Common myeloid progenitor, CD34-positive (primary cell): ENCODE measurements around the gene ZNF592.

Source experiments
- CTCF ChIA-PET: fragments of 350-600 bp; sonication (Branson Sonifier 250); formaldehyde crosslinking; loops from one replicate; lab custom pipeline; 2021; ENCODE audit warnings: antibody characterized with exemption; lab: Charles Lee
- POLR2A ChIA-PET: fragments of 350-600 bp; sonication (Branson Sonifier 250); formaldehyde crosslinking; loops from one replicate; lab custom pipeline; 2021; ENCODE audit warnings: antibody characterized with exemption; lab: Charles Lee
- DNase-seq, 3 donors: peaks; one replicate each; pipeline versions ENCODE4 v3.0.0 to v3.0.0-alpha.2; 2013
- H3K27ac ChIP-seq, 2 experiments: 1 replicate in 1 of 2; 2 replicates in 1 of 2; pipeline ENCODE4 v1.7.0; 2013; ENCODE audit warnings: inconsistent platforms in 2 of 2, low read length in 2 of 2, mild to moderate bottlenecking in 2 of 2, low read depth in 1 of 2, moderate library complexity in 1 of 2; ENCODE audit not compliant: severe bottlenecking in 2 of 2, insufficient read depth in 1 of 2, poor library complexity in 1 of 2
- H3K27me3 ChIP-seq, 5 experiments: replicated peaks in 2 of 5; 1 replicate in 3 of 5; 2 replicates in 2 of 5; pipeline versions ENCODE4 v1.6.1 to v1.7.0; 2013; ENCODE audit warnings: low read length in 4 of 5, mild to moderate bottlenecking in 2 of 5, moderate library complexity in 2 of 5, inconsistent platforms in 1 of 5; ENCODE audit not compliant: insufficient read depth in 5 of 5, control insufficient read depth in 4 of 5
- H3K36me3 ChIP-seq, 4 experiments: 1 replicate in 2 of 4; 2 replicates in 2 of 4; pipeline versions ENCODE4 v1.6.1 to v1.7.0; 2013; ENCODE audit warnings: low read length in 3 of 4, control low read depth in 1 of 4, mild to moderate bottlenecking in 1 of 4; ENCODE audit not compliant: control insufficient read depth in 4 of 4, insufficient read depth in 4 of 4
- H3K4me1 ChIP-seq, 4 experiments: 1 replicate in 3 of 4; 2 replicates in 1 of 4; pipeline versions ENCODE4 v1.6.1 to v1.7.1; 2013; ENCODE audit warnings: low read length in 3 of 4, mild to moderate bottlenecking in 3 of 4, control low read depth in 1 of 4, inconsistent platforms in 1 of 4, moderate library complexity in 1 of 4; ENCODE audit not compliant: control insufficient read depth in 4 of 4, insufficient read depth in 4 of 4; ENCODE audit errors: control extremely low read depth in 1 of 4
- H3K4me3 ChIP-seq, 7 experiments: 1 replicate in 4 of 7; 2 replicates in 3 of 7; pipeline versions ENCODE4 v1.5.1 to v1.7.0; 2013; ENCODE audit warnings: mild to moderate bottlenecking in 7 of 7, low read length in 6 of 7, moderate library complexity in 6 of 7, inconsistent platforms in 2 of 7, low read depth in 2 of 7, control low read depth in 1 of 7; ENCODE audit not compliant: insufficient read depth in 4 of 7, control insufficient read depth in 1 of 7; ENCODE audit errors: extremely low read depth in 1 of 7
- H3K9me3 ChIP-seq, 5 experiments: 1 replicate in 4 of 5; 2 replicates in 1 of 5; pipeline versions ENCODE4 v1.6.1 to v1.7.1; 2013; ENCODE audit warnings: low read length in 4 of 5, mild to moderate bottlenecking in 2 of 5, inconsistent platforms in 1 of 5, low read depth in 1 of 5, moderate library complexity in 1 of 5; ENCODE audit not compliant: control insufficient read depth in 4 of 5, insufficient read depth in 2 of 5; ENCODE audit errors: control extremely low read depth in 1 of 5
- WGBS: methylation state at CpG from one replicate; pipeline ENCODE4 v1.1.5; 2013; ENCODE audit not compliant: insufficient coverage; 5-methylcytosine and 5-hydroxymethylcytosine counted together

ZNF592 gene

DNA sequence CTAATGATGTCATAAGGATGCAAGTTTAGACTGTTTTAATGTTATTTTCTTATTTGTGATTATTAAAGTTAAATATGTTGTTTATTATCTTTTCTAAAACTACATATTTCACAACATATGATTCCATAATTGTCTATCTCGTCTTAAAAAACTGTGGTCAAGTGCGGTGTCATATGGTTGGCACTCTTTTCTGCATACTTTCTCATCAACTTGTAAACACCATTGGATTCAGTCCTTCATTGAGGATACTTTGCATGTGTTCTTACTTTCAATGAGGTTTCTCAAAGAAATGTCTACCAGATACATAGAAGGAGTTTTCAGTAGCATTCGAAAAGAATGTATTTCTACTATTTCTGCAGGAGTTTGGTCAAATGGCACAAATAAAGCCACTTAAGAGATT lies 46.8 kb downstream of the ZNF592 start:
- POLR2A ChIA-PET: no interaction called here
- Histone ChIP-seq H3K4me1 (no peaks in the 10 kb centered on the region), H3K4me3 (no peak overlapping the region), H3K9me3 (no peaks in the 10 kb centered on the region), H3K27me3 (no peaks in the 10 kb centered on the region), H3K36me3 (peaks cover 15 to 76% (median 60%) of the 10 kb centered on the region in 4 experiments), H3K27ac (no peak overlapping the region)
- CTCF ChIA-PET: no interaction called here
- WGBS: 100% methylated on average over 2 of the region's 3 CpGs
- DNase-seq: no peak

DNA sequence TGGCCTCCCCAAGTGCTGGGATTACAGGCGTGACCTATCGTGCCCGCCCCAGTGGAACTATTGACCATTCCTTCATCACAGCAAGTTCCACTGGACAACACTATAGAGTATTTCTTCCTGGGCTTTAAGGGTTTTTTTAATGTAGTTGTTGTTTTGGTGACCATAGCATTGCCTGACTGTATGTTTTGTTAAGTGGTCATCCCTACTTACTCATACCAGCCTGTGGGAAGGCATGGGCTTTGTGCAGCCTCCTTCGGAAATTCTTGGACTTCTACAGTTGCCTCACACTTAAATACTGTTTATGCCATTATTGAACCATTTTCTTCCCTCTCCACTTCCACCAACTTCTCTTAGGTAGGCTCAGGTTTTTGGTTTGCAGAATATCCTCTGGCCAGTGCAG lies 48.8 kb downstream of the ZNF592 start:
- Histone ChIP-seq H3K27ac (no peak overlapping the region), H3K4me3 (no peak overlapping the region), H3K9me3 (no peaks in the 10 kb centered on the region), H3K4me1 (no peaks in the 10 kb centered on the region), H3K36me3 (peaks cover 8 to 72% (median 62%) of the 10 kb centered on the region in 4 experiments), H3K27me3 (no peaks in the 10 kb centered on the region)
- 100% methylated on average over 3 of the region's 4 CpGs for WGBS
- ChIA-PET CTCF (no interaction called here), POLR2A (no interaction called here)
- no peak for DNase-seq

- WGBS: 100% methylated on average over 3 of the region's 3 CpGs
- Histone ChIP-seq H3K9me3 (no peaks in the 10 kb centered on the region), H3K36me3 (peaks cover 8 to 71% (median 59%) of the 10 kb centered on the region in 4 experiments), H3K27me3 (no peaks in the 10 kb centered on the region), H3K4me1 (no peaks in the 10 kb centered on the region), H3K4me3 (no peak overlapping the region), H3K27ac (no peak overlapping the region)
- ChIA-PET POLR2A (no interaction called here), CTCF (no interaction called here)
- no peak for DNase-seq
Observed at GRCh38 chr15:84797801-84798200, 49.4 kb downstream of the ZNF592 start.

GRCh38 chr15:84798436-84798946 lies 50.1 kb downstream of the ZNF592 start:
- ChIA-PET CTCF (no interaction called here), POLR2A (no interaction called here)
- Histone ChIP-seq H3K9me3 (no peaks in the 10 kb centered on the region), H3K27ac (no peak overlapping the region), H3K36me3 (peaks cover 6 to 71% (median 61%) of the 10 kb centered on the region in 4 experiments), H3K4me1 (no peaks in the 10 kb centered on the region), H3K27me3 (no peaks in the 10 kb centered on the region), H3K4me3 (no peak overlapping the region)
- WGBS: 96% methylated on average over 19 of the region's 21 CpGs
- no peak for DNase-seq

DNA sequence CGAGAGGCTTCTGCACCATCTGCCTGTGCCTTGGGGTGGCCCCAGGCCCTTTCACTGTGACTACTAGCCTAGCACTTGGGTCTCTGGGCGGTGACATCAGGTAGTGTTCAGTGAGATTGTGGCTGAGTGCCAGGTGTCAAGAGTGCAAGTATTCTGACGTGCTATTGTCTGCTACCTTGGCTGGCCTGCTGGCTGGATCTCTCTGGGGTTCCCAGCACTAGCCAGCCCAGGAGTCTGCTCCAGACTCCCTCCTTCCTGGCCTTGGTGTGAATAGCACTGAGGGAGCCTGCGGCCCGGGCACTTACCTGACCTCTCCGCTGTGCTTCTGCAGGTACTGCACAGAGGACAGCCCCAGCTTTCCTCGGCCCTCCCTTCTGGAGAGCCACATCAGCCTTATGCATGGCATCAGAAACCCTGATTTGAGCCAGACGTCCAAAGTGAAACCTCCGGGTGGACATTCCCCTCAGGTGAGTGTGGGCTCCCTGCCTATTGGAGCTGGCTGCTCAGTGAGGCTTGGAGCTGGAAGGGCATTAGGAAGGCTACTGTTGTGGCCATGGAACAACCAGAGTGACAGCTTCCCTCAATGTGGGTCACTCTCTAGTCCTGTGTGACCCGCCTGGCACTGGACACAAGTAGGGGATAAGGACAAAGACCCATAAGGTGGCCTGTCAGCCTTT lies 51.3 kb downstream of the ZNF592 start:
- CTCF ChIA-PET: interaction anchor here (1.0 kb wide), 1 partner anchor 20 kb away, joined by 4 read pairs; no protein-coding TSS in a partner anchor
- 95% methylated on average over 8 of the region's 10 CpGs for WGBS
- Histone ChIP-seq H3K27me3 (no peaks in the 10 kb centered on the region), H3K9me3 (no peaks in the 10 kb centered on the region), H3K4me1 (no peaks in the 10 kb centered on the region), H3K4me3 (no peak overlapping the region), H3K36me3 (peaks cover 6 to 77% (median 66%) of the 10 kb centered on the region in 4 experiments), H3K27ac (no peak overlapping the region)
- POLR2A ChIA-PET: no interaction called here
- DNase-seq: no peak

- Histone ChIP-seq H3K4me1 (no peaks in the 10 kb centered on the region), H3K27ac (no peak overlapping the region), H3K36me3 (peaks cover 7 to 80% (median 70%) of the 10 kb centered on the region in 4 experiments), H3K4me3 (no peak overlapping the region), H3K27me3 (no peaks in the 10 kb centered on the region), H3K9me3 (no peaks in the 10 kb centered on the region)
- 100% methylated on average over 1 of the region's 3 CpGs for WGBS
- DNase-seq: no peak
- POLR2A ChIA-PET: no interaction called here
- CTCF ChIA-PET: interaction anchor here (1.0 kb wide), 1 partner anchor 19 kb away, joined by 4 read pairs; no protein-coding TSS in a partner anchor
Observed at GRCh38 chr15:84800365-84800806, 52.0 kb downstream of the ZNF592 start.
